ENCODE results near the gene LENG8. TPM values are rescaled to one million over a fixed set of nuclear protein-coding genes. Genes with fewer than 3 reads are reported as not detected.

LENG8 gene
- total RNA-seq, 4 donors from 2014 or later = 57.9 to 195 (median 64.1) TPM

- H3K4me3 ChIP-seq (ENCODE audit: low read depth, poor library complexity, severe bottlenecking) = no peak overlapping the region
- WGBS, 2 donors = 86% methylated on average over 33 to 36 of the region's 36 CpGs
- intact Hi-C loops (cut with DNase I; ENCODE audit: low total_unique reads) = no loop called here
- DNase-seq (ENCODE audit: low spot score in 2 of 2) = no peak
- TF ChIP-seq CTCF (IDR thresholded peaks at IDR 0.05) = no peak
- TF ChIP-seq POLR2A (IDR thresholded peaks at IDR 0.05) = no peak
These were observed 24.2 kb upstream of the LENG8 start for GRCh38 chr19:54424660-54425381.

- WGBS, 2 donors = 65 to 75% methylated on average over 5 of the region's 5 CpGs
- TF ChIP-seq CTCF (IDR thresholded peaks at IDR 0.05) (no peak), POLR2A (IDR thresholded peaks at IDR 0.05) (no peak)
- DNase-seq (ENCODE audit: low spot score in 2 of 2) = no peak
- intact Hi-C loops (cut with DNase I; ENCODE audit: low total_unique reads) = no loop called here
- H3K4me3 ChIP-seq (ENCODE audit: low read depth, poor library complexity, severe bottlenecking) = no peak overlapping the region
These were observed 23.6 kb upstream of the LENG8 start for GRCh38 chr19:54425382-54425723.

GRCh38 chr19:54426291-54426931 is 22.6 kb upstream of the LENG8 start:
- WGBS, 2 donors = 57 to 69% methylated on average over 15 to 17 of the region's 17 CpGs
- intact Hi-C loops (cut with DNase I; ENCODE audit: low total_unique reads) = no loop called here
- DNase-seq (ENCODE audit: low spot score in 2 of 2) = no peak
- H3K4me3 ChIP-seq (ENCODE audit: low read depth, poor library complexity, severe bottlenecking) = no peak overlapping the region
- TF ChIP-seq CTCF (IDR thresholded peaks at IDR 0.05) (no peak), POLR2A (IDR thresholded peaks at IDR 0.05) (no peak)

GRCh38 chr19:54427586-54427985 is 21.4 kb upstream of the LENG8 start:
- H3K4me3 ChIP-seq (ENCODE audit: low read depth, poor library complexity, severe bottlenecking) = no peak overlapping the region
- TF ChIP-seq POLR2A (IDR thresholded peaks at IDR 0.05) (no peak), CTCF (IDR thresholded peaks at IDR 0.05) (no peak)
- intact Hi-C loops (cut with DNase I; ENCODE audit: low total_unique reads) = no loop called here
- no peak for DNase-seq (ENCODE audit: low spot score in 2 of 2)
- WGBS, 2 donors = 80 to 84% methylated on average over 11 of the region's 11 CpGs

GRCh38 chr19:54428323-54429175 is 20.4 kb upstream of the LENG8 start:
- no peak overlapping the region for H3K4me3 ChIP-seq (ENCODE audit: low read depth, poor library complexity, severe bottlenecking)
- TF ChIP-seq CTCF (IDR thresholded peaks at IDR 0.05) (no peak), POLR2A (IDR thresholded peaks at IDR 0.05) (no peak)
- no peak for DNase-seq (ENCODE audit: low spot score in 2 of 2)
- WGBS, 2 donors = 76 to 79% methylated on average over 8 to 11 of the region's 11 CpGs
- intact Hi-C loops (cut with DNase I; ENCODE audit: low total_unique reads) = no loop called here

Data from lower leg skin (tissue), 4 donors.